Right ventricle myocardium inferior (tissue), 1 donor: ENCODE measurements around the gene PARD3. TPM values are rescaled to one million over a fixed set of nuclear protein-coding genes. Genes with fewer than 3 reads are reported as not detected.
"Not testable (repeated sequence)": the region's sequence is repeated elsewhere in the genome, so short reads cannot be mapped to it uniquely, and the experiment has no call there.

Experiments
- ATAC-seq: fragments of 200-7000 bp; cut with Tn5 transposase; one replicate; pipeline ENCODE4 v1.9.1; 2020; ENCODE audit warnings: mild to moderate bottlenecking, moderate library complexity
- DNase-seq: peaks from one replicate; pipeline ENCODE4 v3.0.0; 2021; ENCODE audit errors: missing footprints
- intact Hi-C: fragments of 100-400 bp; cut with DNase I; formaldehyde crosslinking; loops from one replicate; pipeline ENCODE4 v1.11.0; 2022
- total RNA-seq: library from RNA; stranded (reverse); fragmentation: NEBNext Ultra II Directional; extraction: Animal tissue kit (Norgen Biotek cat#: 25700); gene quantifications from one replicate; pipeline ENCODE4 v1.2.1, GENCODE V29; 2021
- donor health status: DM: no; HTN: yes; CAD: no; lungs with severe emphysema.

PARD3 gene
- total RNA-seq, 1 donor from 2014 or later, result 34.6 TPM

DNA sequence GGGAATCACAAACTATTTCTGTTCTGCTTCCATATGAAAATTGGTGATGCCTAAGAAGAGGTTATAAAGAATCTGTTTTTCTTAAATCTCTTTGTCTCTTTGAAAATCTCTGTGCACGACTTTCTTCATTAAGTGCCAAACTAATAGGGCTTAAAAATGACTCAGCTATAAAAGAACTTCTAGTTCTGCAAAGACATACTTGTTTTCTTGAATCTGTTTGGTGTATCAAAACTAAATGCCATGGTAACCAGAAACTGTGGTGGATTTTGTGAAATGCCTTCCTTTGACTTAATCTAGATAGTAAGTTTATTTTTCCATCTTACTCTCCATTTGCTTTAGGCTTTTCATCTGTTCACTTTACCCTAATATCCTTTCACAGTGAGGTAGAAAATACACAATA is 417.8 kb downstream of the PARD3 start:
- ATAC-seq (no peak), DNase-seq (no peak)
- intact Hi-C loops, result no loop called here

DNA sequence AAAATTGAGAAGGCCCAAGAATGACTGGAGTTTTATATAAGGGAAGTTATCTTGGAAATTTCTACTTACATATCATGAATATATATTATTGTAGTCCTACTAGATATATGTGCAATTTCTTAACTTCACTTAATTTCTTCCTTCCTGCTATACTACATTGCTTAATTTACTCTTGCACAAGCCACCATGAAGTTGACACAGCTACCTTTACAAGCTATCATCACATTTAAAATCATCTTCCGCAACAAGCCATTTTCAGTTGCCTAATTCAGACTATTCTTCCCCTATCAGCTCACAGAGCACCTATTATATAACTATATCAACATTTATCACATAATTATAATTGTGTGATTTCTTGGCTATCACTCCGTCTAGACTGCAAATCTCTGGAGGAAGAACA is 418.4 kb downstream of the PARD3 start:
- intact Hi-C loops, result no loop called here
- no peak for DNase-seq
- ATAC-seq, result no peak

DNA sequence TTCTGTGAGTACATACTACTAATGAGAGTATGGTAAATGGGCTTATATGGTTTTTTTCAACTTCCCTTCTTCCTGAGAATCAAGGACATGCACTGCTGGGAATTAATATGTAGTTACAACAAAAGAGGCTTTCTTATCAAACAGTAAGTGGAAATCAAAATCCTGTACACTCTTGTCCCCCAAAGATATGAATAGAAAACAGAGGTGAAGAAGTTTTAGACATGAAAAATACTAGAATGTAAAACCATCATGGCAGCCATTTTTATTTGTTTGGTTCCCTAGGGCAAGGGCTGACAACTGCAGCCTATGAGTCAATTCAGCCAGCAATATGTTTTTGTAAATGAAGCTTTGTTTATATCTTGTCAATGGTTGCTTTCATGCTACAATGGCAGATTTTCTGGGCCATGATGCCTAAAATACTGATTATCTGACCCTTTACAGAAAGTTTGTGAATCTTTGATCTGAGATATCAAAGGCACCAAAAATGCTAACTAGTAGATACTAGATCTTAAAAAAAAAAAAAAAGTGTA is 422.4 kb downstream of the PARD3 start:
- ATAC-seq, result no peak
- intact Hi-C loops, result no loop called here

GRCh38 chr10:34391168-34391567 is 423.9 kb downstream of the PARD3 start:
- ATAC-seq, intact Hi-C loops, DNase-seq: not testable (repeated sequence)

More for the DNA sequence above, 422.4 kb downstream of the PARD3 start:
- DNase-seq, result no peak

- intact Hi-C loops, result no loop called here
- DNase-seq, result no peak
- ATAC-seq, result no peak
Measured at GRCh38 chr10:34389801-34390200, 425.3 kb downstream of the PARD3 start.

- DNase-seq, result no peak
- intact Hi-C loops, result no loop called here
- ATAC-seq, result no peak
Measured at GRCh38 chr10:34386921-34387320, 428.2 kb downstream of the PARD3 start.

GRCh38 chr10:34384372-34384771 is 430.7 kb downstream of the PARD3 start:
- intact Hi-C loops, result no loop called here
- no peak for DNase-seq
- ATAC-seq, result no peak

DNA sequence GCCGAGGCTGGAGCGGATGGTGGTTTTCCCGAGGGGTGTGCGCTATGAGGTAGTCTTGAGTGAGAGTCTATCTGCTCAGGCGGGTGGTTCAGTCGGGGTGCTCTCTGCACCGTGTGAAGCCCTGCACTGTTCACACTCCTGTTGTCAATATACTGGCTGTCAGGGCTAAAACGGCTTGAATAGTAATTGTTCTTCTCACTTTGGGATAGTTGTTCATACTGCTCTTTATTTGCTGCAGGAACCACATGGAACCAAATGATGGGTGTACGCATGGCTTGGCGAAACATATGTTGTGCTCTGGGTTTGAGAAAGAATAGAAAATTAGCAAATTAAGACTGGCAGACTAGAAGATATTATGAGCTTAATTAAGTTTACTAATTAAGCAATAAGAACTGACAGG is 432.5 kb downstream of the PARD3 start:
- ATAC-seq, result no peak
- no peak for DNase-seq
- intact Hi-C loops, result no loop called here

DNA sequence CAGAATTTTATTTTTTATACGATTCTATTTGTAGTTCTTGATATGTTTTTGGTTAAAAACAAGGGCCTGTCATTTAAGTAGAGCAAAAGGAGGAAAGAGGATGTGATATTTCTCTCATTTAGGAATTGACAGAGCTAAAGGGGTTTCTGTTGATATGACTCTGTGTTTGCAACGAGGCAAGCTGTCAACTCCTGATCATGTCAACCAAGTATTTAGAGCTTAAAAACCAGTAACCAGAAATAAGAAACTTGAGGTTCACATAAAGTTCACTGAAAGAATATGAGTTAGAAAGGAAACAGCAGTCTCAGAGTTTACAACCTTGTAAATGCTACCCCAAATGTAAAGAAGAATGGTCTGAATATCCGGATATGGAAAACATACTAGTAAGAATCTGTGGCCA is 434.2 kb downstream of the PARD3 start:
- ATAC-seq, result no peak
- intact Hi-C loops, result no loop called here
- no peak for DNase-seq

GRCh38 chr10:34378297-34378696 is 436.8 kb downstream of the PARD3 start:
- ATAC-seq (no peak), DNase-seq (no peak)
- intact Hi-C loops, result no loop called here

- intact Hi-C loops, result no loop called here
- DNase-seq (no peak), ATAC-seq (no peak)
Measured at GRCh38 chr10:34377833-34378232, 437.3 kb downstream of the PARD3 start.

DNA sequence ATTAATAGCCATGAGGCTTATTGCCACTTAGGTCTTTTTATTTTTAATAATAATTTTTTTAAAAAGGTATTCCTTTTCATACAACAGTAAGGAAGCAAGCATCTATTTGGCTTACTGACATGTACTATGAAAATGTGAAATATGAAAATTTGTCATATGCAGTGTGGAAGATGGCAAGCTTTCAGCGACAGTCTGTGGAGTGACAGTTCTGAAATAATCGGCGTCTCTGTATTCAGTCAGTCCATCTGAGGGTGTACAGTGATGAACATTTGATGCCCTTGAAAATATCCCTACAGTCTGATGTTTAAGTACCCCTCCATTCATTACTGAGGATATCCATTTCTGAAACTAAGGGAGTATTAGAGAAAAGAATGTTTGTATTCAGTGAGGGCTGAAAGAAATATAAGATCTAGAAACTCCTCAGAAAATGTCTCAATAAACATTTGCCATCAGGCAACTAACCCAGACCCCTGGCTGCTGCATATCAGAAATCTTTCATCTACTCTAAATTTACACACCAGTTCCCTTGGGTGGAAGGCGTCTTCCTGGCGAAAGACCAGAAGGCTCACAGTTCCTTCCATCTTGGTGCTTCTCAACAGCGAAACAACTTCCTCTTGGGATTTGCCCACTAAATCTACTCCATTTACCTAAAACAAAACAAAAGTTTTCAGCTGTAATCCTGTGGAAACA is 440.6 kb downstream of the PARD3 start:
- intact Hi-C loops, result no loop called here
- ATAC-seq (no peak), DNase-seq (no peak)

GRCh38 chr10:34373211-34373610 is 441.9 kb downstream of the PARD3 start:
- no peak for DNase-seq
- no peak for ATAC-seq

DNA sequence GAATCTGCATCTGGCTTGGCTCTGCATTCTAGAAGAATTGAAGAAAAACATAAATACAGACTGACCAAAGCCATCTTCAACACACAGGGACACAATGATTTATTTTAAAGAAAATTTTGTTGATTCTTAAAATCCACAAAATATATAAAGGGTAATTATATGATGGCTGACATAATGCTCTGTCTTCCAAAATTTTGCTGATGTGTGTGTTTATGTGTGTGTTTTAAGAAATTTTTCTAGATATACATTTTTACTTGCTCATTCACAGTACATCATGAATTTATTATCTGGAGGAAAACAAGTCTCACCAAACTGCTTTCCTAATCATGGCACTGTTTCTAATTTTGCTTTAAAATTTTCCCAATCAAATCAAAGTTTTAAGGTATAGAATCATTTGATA is 442.6 kb downstream of the PARD3 start:
- intact Hi-C loops, result no loop called here
- DNase-seq, result no peak
- ATAC-seq, result no peak

More at GRCh38 chr10:34373211-34373610, 441.9 kb downstream of the PARD3 start:
- intact Hi-C loops, result no loop called here

DNA sequence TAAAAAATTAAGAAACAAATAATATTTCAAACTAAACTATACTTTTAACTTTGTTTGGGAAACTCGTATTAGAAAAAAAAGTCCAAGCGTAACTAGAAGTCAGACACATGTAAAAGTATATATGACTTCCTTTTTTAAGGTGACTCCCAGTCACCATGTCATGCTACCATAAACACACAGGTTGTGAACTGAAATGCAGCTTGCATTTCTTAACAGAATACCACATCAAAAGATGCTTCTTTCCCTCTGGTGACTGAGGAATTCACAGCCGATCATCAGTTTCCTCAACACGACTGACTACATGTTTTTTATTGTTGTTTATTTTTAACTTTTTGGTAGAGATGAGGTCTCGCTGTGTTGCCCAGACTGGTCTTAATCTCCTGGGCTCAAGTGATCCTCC is 445.0 kb downstream of the PARD3 start:
- intact Hi-C loops, result no loop called here
- ATAC-seq (no peak), DNase-seq (no peak)

GRCh38 chr10:34369120-34369519 is 446.0 kb downstream of the PARD3 start:
- no peak for ATAC-seq
- intact Hi-C loops, result no loop called here
- no peak for DNase-seq

- DNase-seq (no peak), ATAC-seq (no peak)
- intact Hi-C loops, result no loop called here
Measured at GRCh38 chr10:34364253-34365037, 450.7 kb downstream of the PARD3 start.

DNA sequence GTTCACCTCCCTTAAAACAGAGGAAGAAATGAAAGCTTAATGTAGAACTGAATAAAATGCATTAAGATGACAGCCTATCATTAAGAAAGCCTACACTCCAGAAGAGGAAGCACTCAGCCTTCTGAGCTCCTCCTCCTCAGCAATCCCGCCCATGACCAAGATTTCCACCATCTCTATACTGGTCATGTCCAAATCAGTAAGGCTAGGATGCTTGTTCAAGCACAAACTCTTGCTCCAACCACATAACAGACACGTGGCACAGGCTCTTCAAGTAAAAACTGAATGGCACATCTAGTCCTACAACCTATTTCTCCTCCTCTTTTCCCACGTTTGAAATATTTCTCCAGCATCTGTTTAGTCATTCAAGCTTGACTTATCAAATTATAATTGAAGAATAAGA is 454.1 kb downstream of the PARD3 start:
- DNase-seq (no peak), ATAC-seq (no peak)
- intact Hi-C loops, result no loop called here

GRCh38 chr10:34359435-34359813 is 455.7 kb downstream of the PARD3 start:
- DNase-seq, result no peak
- intact Hi-C loops, result no loop called here
- ATAC-seq, result no peak

- DNase-seq (no peak), ATAC-seq (no peak)
- intact Hi-C loops, result no loop called here
Measured at GRCh38 chr10:34358729-34359434, 456.2 kb downstream of the PARD3 start.
